ENCODE results near the gene ARVCF.
A peak's percentile ranks its signal among the peaks of the same experiment; 100 is the strongest.

The ARVCF gene

DNA sequence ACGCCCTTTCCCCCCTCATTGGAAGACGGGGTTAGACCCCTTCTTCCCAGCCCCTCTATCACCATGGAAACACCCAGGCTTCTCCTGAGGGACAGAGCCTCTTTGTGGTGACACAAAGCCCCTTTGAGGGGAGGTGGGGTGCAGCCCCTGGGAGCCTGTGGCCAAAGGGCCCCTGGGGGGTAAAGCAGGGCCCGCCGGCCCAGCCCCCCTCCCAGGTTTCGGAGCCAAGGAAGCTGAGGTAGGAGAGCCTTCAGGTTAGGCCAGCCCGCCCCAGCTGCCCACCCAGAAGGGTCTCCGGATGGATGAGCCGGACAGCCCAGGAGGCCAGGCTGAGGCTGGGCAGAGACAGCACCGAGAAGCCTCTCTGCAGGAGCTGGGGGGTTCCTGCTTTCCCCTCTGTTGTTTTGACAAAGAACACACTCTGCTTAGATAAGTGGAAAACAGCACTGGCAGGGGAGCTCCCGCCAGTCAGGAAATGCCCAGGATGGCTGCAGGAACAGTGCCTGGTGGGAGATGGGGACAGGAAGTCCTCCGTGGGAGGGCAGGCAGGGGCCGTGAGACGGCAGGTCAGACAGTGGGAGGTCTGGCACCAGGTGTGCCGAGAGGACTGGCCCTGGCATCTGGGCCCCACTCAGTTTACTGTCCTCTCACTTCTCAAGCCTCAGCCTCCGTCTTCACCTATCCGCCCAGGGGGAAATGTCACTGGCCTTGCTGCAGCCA is 18.2 kb downstream of the ARVCF start:
- no peak for DNase-seq

DNA sequence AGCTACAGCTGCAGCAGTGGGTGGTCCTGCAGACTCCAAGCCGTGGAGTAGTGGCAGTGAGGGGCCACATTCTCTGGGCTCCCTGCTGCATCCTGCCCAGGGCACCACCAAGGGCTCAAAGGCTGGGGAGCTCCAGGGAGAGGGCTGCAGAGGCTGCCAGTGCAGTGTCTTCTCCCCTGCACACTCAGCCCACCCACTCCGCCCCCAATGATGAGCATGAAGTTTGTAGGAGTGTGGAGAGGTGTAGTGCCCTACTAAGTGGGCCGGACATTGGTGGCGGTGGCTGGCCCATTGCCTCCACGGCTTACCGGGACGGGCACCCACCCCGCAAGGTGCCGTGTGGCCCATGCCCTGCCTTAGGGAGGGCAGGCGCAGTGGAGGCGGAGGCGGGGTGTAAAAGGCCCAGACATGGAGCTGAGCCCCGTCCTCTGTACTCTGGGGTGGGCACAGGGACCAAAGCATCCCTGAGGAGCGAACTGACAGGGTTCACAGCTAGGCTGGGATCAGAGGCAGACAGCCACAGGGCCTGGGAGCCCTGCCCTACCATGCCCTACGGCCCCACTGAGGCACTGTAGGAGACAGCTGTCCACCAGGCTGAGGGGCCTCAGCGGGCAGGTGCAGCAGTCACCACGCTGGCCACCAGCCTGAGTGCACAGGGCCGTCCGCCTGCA is 18.9 kb downstream of the ARVCF start:
- DNase-seq, result no peak

DNA sequence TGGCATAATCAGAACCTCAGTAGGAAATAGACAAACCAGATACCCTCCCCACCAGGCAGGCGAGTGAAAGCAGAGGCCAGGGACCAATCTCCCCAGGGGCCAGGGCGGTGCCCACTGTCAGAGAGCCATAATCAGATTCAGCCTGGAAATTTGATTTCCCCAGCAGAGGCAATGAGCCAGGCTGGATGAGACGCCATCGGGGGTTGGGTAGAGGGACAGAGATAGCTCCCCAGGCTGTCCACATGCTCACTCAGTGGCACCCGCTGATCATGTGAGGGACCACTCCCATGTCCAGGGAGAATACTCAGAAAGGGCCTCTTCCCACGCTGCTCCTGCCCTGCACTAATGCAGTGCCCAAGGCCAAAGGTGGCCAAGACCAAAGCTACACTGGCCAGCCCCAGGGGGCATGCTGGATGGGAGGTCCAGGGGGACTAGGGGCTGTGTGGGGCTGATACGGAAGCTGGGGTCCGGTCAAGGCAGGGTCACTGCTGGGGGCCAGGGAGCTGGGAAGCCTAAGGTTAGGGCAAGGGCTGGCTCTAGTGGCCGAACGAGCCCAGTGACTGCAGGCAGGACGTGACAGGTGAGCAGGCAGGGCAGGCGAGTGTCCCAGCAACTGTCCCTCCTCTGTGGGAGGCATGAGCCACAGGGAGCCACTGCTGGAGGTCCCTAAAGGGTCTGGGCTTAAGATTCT is 19.8 kb downstream of the ARVCF start:
- DNase-seq, result no peak

DNA sequence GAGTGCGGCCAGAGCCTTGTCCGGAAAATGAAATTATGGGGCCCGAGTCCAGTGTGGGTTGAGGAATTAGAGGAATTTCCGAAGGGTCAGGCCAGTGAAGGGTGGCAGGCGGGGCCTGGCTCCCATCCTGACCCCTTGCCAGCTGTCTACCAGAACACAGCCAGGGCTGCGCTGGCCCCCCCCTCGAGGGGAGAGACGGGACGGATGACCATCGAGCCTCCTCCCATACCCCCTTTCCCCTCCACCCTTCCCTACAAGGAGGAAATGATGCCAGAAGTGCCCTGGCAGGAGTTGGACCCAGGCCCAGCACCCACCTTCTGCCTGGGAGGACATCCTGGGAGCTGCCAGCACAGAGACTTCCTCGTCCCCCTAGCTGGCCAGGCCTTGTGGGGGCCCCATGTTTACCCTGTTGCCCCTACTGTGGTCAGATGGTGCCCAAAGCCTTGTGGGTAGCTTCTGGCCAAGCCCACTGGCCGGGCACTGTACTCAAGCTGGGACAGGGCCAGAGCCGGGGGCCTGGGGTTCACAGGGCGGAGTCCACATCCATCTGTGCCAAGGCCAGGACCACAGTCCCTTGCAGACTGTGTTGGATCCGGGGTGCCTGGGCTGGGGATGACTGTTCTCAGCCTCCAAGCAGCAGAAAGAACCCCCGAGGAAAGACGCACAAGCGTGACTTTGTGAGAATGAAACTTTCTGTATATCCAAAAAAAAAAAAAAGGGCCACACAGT is 20.8 kb downstream of the ARVCF start:
- DNase-seq, result no peak

DNA sequence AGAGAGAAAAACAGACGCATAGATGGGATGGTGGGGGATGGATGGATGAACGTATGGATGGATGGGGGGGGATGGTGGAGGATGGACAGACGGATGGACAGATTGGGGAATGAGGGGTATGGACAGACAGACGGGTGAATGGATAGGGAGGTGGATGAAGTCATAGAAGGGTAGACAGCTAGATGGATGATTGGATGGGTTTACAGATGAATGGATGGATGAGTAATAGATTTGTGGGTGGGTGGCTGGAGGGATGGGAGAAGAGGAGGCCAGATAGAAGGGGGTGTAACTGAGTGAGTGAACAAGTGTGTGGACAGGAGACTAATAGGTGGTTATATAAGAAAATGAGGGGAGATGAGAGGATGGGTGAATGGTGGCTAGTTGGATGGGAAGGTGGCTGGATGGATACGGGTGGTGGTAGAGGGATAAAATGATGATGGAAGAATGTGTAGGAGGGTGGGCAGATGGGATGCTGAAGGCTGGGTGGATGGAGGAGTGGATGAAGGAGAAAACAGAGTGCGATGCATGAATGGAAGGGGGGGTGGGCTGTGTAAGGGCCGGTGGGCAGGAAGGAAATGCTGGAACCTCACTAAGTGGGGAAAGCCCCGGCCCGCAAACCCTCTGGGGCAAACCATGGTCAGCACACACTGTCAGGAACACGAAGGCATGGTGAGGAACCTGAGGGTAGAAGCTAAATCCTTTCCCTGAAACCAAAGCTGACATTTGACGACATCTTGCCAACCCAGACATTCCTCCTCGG is 21.6 kb downstream of the ARVCF start:
- DNase-seq, result no peak

DNA sequence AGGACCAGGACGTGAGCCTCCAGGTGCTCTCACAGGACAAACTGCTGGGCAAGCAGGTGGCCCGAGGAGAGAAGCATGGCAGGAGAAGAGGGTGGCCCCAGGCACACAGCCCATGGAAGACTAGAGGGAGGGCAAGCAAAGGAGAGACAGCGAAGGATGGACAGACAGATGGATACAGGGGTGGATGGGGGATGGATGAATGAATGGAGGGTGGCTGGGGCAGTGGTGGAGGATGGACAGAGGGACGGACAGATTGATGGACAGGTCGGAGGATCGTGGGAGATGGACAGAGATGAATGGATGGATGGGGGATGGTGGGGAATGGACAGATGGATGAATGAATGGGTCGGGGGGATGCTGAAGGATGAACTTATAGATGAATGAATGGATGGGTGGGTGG is 22.7 kb downstream of the ARVCF start:
- no peak for DNase-seq

DNA sequence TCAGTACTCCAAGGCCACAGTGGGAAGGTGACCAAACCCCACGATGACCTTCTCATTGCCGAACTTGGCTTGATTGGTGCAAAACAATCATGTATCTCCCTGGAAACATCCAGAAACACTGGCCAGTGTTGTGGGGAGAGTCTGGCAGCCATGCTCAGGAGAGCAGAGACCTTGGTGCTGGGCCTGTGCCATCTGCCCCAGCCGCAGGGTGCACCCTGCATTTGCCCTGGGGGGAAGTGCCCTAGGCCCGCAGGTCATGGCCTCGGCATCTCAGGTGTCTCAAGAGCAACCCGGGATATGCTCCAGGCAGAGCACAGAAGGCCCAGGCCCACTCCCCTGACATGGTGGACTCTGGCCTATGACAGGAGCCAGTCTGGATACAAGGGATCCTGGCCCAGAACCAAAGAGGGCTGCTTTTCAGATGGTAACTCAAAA is 23.7 kb downstream of the ARVCF start:
- no peak for DNase-seq

DNA sequence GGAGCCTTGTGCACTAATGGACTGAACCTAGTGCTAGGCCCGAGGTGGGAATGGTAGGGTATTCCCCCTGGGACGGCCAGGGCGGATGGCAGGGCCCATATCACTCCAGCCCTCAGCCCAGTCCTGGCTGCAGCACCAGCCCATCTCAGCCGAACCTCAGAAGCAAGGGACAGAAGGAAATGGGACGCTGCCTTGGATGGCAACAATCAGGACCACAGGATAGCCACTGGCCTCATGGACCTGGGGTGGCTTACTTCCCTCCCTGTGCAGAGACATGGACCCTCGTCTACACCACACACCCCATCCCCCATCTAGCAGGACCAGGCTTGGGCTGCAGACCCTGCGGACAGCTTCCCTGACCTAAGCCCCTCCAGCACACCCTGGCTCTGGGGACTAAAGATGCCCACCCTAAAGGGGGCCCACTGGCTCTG is 24.1 kb downstream of the ARVCF start:
- DNase-seq, result no peak

DNA sequence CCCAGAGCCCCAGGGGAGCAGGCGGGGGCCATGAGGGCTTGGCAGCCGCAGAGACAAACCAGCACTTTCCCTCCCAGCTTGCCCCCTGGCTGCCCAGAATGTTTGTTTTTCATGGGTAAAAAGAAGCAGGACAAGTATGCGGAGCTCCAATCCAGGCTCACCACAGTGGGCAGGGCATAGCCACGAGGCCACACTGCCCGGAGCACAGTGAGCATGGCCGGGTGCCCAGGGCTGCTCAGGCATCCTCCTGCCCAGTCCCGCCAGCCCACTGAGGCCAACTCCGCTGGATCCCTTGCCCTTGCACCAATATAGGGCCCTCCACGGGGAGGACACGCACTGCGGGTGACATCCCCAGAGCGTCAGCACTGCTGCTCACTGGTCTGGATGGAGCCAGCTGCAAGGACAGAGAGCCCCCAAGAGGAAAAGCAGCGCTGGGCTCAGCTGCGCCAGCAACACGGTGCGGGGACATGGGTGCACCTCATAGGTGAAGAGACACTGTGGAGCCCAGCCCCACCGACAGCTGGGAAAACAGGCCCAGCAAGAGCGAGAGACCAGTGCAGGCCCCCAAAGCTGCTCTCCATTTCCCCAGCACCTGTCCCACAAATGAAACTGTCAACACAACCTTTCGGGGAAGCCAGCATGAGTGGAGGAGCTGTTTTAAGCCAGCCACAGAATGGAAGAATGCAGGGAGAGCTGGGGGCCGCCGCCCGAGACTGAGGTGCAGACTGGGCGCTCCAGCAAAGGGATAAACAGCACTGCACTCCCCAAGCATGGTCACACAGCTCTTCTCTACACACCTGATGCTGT is 24.8 kb downstream of the ARVCF start:
- DNase-seq, result no peak

DNA sequence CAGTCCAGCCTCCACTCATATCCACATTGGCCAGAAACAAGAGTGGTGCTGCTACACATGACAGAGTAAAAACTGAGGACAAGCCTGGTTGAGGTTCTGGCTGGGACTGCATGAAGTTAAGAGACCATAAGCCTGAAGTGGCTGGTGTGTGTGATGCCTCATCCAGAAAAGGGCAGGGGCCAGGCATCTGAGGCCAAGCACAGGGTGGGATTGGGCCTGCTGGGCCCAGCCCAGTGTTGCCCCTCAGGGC is 25.3 kb downstream of the ARVCF start:
- DNase-seq, result no peak

DNA sequence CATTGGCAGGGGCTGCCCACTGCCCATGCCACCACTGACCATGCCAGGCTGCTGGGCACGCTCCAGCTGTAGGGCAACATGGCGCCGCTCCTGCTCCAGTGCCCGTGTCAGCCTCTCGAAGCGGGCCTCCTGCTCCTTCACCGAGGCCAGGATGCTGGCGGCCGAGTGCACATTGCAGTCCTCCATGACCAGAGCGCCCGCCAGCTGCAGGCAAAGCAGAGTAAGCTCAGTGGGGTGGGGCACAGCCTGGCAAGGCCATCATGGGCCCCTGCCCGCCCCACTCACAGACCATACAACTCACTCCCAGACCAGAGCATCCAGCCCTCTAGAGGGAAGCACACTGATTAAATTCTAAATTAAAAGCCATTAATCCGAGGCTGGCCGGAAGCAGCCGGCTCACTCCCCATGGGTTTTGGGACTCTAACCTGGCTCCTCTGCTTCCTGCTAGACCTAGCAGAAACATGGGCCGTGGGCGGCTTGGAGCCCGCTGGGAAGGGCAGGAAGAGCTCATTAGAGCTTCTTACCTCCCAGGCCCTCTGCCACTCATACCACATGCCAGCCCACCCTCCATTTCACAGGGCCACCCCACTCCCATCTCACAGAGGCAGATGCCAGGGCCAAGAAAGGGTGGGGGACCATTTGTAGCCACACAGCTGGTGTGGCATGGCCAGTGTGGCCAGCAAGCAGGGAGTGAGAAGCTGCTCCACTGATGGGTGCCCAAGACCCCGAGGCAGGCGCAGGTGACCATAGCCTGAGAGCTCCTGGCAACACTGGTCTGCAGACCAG is 25.8 kb downstream of the ARVCF start:
- DNase-seq, result no peak

DNA sequence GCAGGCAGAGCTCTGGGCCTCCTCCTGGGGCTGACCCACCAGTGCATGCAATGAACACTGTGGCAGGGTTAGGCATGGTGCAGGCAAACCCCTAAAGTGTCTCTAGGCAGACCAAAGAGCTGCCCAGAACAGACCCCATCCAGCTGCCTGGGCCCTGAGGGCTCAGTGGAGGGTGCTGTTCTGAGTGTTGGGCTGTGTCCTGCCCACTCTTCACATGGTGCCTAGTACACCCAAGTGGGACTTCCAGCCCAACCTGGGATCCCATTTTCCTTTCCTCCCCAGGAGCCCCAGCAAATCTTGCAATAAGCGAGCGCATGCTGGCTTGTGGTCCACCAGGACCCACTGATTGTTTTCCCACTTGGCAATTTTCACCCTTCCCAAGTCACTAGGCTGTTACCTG is 26.4 kb downstream of the ARVCF start:
- DNase-seq, result no peak

DNA sequence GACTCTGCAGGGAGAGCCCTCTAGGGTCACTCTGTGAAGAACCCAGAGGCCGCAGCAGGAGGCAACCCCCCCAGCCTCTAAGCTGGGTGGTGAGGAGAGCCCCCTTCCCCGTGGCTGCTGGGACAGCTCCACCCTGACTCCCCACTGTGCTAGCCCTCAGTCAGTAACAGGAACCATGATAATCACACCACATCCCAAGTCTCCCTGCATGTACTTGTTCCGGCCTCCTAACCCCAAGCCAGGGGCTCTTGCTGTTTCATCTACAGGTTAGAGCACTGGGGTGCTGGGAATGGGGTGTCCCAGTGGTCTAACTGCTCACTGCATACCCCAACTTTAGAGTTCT is 26.9 kb downstream of the ARVCF start:
- DNase-seq, result no peak

DNA sequence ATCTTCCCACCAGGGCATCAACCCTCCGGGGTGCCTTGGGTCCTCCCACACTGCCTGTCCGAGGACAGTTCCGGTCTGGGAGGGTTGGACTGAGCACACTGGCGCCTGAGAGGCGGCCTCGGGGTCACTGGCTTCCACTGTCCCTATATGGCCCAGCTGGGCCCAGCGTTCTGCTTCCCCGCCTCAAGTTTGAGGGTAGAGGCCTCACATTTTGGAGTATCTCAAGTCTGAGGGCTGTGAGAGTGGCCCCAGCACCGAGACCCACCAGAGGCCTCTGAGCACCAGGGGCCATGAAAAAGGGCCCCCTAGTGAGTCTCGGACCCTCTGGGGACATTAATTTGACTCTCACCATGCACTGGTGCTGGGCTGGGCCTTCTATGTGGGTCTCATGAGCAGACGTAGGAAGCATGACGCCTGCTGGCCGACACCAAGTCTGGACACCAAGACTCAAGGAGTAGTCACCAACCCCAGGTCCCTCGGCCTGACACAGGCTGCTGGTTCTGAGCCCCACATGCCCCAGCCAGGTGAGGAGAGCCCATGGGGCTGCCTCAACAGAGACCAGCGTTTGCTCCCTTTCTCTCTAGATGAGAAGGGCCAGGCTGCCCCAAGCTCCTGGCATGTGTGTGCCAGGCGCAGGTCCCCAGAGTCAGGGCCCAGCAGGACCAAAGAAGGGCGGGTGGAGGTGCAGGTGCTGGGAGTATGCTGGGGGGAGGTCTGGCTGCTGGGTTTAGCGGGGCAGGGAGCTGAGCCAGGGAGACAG is 27.5 kb downstream of the ARVCF start:
- no peak for DNase-seq

DNA sequence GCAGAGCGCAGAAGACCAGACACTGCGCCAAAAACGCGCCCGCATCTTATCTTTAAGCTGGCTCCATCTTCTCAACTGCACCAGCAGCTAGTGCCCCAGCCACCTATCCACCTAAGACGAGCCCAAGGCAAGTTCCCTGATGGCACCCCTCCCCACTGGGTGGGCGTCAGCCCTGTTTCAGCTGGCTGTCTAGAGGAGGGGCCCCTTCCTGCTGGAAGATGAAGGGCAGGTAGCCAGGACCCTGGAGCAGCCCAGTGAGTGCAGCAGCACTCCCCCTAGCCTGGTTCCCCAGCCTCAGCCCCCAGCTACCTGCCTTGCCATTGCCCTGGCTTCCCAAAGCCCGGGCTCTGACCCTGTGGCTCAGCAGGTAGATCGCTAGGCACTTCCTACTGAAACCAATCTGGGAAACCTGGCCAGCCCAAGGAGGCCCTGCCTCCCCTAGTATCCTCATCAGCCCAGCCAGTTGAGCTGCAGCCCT is 28.3 kb downstream of the ARVCF start:
- DNase-seq, result no peak

DNA sequence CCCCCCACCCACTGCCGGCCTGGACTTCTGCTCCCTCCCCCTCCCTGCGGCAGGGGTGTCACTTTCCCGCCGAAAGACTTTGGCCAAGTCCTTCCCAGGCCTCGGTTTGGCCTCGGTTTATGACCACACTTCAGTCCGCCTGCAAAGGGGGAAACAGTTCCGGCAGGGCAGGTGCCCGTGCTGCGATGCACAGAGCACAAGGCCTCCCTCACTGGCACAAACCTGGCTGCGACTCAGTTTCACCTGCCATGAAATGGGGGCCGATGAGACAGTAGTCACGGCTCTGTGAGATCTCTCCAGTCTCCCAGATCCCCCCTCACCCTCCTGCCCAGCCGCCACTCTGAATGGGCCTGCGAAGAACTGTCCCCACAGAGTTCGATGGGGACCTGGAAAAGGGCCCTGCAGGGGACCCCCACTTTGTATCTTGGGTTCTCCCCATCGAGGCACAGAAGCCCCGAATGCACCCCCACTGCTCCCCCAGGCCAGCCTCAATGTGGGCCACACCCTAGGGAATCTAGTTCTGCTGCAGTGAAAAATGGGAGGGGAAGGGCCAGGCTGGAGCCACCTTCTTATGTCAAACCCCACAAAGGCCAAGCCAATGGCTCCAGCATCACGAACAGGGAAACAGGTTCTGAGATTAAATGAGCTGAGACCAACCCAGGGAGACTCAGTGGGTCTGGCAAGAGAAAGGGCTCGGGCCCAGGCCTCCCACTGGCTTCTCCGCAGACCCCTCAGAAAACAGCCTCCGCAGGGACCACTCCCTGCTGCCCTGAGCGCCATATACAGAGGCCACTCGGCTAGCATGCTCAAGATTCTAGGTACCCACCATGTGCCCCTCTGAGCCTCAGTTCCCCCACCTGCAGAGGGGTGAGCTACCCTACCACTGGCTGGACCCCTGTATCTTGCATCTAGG is 29.0 kb downstream of the ARVCF start:
- DNase-seq, result no peak

DNA sequence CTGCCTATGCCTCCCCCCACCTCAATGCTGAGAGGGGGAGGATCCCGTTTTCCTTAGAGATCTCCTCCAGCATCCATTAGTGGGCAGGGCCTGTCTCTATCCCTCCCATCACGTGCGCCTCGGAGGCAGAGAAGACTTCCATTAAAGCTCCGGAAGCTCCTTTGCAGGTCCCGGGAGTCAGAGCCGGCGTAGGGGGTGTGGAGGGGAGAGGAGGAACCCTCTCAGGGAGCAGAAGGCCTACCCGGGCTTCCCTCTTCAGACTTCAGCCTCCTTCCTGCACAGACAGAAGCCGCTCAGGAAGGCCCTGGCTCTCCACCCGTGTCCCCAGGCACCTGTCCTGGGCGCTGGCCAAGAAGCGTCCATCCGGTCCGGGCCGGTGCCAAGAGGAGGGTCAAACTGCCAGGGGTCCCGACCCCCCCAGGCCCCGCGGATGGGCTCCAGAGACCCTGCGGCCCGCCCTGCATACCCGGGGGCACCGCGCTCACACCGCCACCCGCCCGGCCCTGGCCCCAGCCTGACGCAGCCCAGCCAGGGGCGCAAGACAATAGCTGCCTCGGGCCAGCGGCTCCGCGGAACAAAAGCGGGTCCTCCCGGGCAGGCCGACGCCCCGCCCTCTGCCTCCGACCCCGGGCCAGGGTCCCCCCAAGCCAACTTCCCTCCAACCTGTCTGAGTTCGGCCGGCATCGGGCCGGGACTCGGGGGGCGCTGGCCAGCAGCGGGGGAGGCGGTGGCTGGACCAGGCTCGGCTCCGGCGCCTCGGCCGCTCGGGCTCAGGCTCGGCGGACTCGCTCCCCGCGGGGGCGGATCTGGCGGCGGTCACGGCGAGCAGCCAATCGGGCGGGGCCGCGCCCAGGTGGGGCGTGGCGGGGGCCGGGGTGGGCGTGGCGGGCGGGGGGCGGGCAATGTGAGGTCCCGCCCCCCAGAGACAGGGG is 29.9 kb downstream of the ARVCF start:
- peak; percentile 59 for DNase-seq

DNA sequence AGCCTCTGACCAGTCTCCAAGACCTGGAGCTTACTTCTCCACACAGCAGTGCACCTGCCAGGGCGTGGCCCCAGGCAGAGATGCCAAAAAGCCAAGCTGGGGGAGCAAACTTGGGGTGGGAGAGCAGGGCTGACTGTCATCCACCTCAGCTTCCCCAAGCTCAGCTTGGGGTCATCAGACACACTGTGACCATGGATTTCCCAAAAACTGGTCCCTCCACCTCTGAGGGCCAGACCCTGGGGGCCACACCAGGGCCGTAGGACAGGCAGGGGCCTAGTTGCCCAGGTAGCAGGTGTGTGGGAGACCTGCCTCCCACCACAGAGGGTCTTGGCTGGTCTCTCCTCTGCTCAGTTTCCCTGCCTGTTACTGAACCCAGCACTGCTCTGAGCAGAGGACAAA is 30.6 kb downstream of the ARVCF start:
- DNase-seq, result no peak

All from CD4-positive, alpha-beta T cell treated with Interleukin-21 for 1 hour (primary cell).